Measurements from ENCODE around the gene ZFYVE27. TPM values are rescaled to one million over a fixed set of nuclear protein-coding genes. Genes with fewer than 3 reads are reported as not detected.

ZFYVE27 gene
- polyA plus RNA-seq, 1 donor (not counting 4 experiments of a cell fraction or from before 2014, with no cell fraction given): 14.3 TPM

DNA sequence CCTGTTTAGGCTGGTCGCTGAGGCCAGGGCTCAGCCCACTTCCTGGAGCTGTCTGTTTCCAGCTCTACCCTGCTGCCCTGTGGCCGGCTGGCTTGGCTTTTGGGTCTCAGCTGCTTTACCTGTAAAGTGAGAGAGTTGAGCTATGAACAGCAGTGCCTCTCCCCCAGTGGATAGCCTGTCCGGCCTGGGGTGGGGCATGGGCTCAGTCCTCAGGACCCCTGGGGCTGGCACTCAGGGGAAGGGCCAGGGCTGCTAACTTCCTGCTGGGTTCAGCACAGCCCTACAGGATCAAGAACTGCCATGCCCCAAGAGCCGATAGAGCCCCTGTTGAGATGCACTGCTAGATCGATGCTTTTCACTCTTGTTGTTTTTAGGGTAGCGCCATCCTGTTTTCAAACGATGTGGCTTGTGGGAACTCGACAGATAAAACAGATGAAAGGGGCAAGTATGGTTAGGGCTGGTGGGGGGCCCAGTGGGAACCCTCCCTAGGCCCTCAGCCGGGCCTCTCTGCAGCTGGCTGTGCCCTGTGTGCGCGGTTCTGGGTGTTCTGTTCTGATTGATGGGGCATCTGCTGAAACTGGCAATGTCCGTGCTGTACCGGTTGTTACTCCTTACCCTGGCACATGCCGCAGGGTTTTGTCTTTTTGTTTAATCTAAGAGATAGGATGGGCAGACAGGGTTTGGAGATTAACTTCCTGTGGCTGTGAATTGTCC lies 44.8 kb downstream of the ZFYVE27 start:
- Histone ChIP-seq H4K20me1 (ENCODE audit: control insufficient read depth, extremely low read depth, insufficient read depth, low read length) (no peaks in the 10 kb centered on the region), H3K4me1 (ENCODE audit: control insufficient read depth, extremely low read depth, insufficient read depth, low read length) (peaks cover 35% of the 10 kb centered on the region), H3K27me3 (ENCODE audit: control insufficient read depth, extremely low read depth, insufficient read depth, low read length) (no peaks in the 10 kb centered on the region), H3K9me3 (ENCODE audit: control insufficient read depth, low read depth, low read length) (no peaks in the 10 kb centered on the region), H3K79me2 (ENCODE audit: control insufficient read depth, insufficient read depth, low read length) (no peaks in the 10 kb centered on the region), H2AFZ (ENCODE audit: control insufficient read depth, low read length) (no peak overlapping the region), H3K36me3 (ENCODE audit: control insufficient read depth in 2 of 2, extremely low read depth in 1 of 2, insufficient read depth in 2 of 2, low read length in 2 of 2) (no peaks in the 10 kb centered on the region), H3K4me2 (ENCODE audit: control insufficient read depth, extremely low read depth, insufficient read depth, low read depth, low read length) (no peak overlapping the region), H3K27ac (ENCODE audit: control insufficient read depth, insufficient read depth, low read length) (no peak overlapping the region), H3K9ac (ENCODE audit: control insufficient read depth, extremely low read depth, insufficient read depth, low read length) (no peak overlapping the region), H3K9me1 (ENCODE audit: control insufficient read depth, extremely low read depth, insufficient read depth, low read length) (no peaks in the 10 kb centered on the region), H3K4me3 (ENCODE audit: control insufficient read depth in 2 of 3, extremely low read depth in 1 of 3, insufficient read depth in 2 of 3, low read depth in 1 of 3, low read length in 3 of 3) (no peak overlapping the region)
- no peak for TF ChIP-seq EZH2 (IDR thresholded peaks at IDR 0.05; ENCODE audit: low read length)
- TF ChIP-seq, protein P1, sequence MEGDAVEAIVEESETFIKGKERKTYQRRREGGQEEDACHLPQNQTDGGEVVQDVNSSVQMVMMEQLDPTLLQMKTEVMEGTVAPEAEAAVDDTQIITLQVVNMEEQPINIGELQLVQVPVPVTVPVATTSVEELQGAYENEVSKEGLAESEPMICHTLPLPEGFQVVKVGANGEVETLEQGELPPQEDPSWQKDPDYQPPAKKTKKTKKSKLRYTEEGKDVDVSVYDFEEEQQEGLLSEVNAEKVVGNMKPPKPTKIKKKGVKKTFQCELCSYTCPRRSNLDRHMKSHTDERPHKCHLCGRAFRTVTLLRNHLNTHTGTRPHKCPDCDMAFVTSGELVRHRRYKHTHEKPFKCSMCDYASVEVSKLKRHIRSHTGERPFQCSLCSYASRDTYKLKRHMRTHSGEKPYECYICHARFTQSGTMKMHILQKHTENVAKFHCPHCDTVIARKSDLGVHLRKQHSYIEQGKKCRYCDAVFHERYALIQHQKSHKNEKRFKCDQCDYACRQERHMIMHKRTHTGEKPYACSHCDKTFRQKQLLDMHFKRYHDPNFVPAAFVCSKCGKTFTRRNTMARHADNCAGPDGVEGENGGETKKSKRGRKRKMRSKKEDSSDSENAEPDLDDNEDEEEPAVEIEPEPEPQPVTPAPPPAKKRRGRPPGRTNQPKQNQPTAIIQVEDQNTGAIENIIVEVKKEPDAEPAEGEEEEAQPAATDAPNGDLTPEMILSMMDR (optimal IDR thresholded peaks at IDR 0.05 in 1 of 3, IDR thresholded peaks at IDR 0.05 in 1 of 3, conservative IDR thresholded peaks at IDR 0.05 in 1 of 3; ENCODE audit: extremely low read depth in 1 of 3, insufficient read depth in 2 of 3, low read length in 3 of 3): no peak
- FAIRE-seq (no peak), DNase-seq (ENCODE audit: low read depth, low spot score) (no peak)
- dilution Hi-C loops (cut with MboI; ENCODE audit: extremely low pct_ligation_motif_present, low sequenced_read_pairs): no loop called here

DNA sequence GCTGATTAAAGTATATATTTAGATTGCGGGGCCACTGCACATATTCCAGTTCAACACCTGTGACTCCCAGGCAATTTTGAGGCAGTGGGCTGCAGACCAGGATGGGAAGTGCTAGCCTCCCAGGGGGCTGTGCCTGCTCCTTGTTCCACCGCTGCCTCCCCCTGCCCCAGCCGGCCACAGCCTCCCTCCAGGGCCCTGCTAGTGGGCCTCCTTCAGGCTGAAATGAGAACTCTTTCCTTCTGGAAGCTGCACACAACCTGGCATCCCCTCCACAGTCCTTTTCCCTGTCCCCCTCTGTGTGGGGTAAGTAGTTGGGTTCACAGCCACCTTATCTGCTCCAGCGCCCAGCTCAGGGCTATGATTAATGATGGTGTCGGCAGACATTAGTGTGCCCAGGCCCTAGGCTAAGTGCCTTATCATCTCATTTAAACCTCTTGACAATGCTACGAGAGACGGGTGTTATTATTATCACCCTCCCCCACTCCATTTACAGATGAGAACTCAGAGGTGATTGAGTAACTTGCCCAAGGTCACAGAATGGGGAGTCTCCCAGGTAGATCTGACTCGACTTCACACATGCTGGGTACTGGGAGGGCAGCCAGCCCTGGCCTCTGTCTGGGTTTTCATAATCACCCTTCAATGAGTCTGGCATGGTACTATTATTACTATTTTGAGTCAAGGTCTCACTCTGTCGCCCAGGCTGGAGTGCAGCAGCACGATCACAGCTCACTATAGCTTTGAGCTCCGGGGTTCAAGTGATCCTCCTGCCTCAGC lies 45.7 kb downstream of the ZFYVE27 start:
- no peaks in the 10 kb centered on the region for H3K9me3 ChIP-seq (ENCODE audit: control insufficient read depth, low read depth, low read length)
- no peaks in the 10 kb centered on the region for H4K20me1 ChIP-seq (ENCODE audit: control insufficient read depth, extremely low read depth, insufficient read depth, low read length)
- TF ChIP-seq, protein P1 (optimal IDR thresholded peaks at IDR 0.05 in 1 of 3, IDR thresholded peaks at IDR 0.05 in 1 of 3, conservative IDR thresholded peaks at IDR 0.05 in 1 of 3; ENCODE audit: extremely low read depth in 1 of 3, insufficient read depth in 2 of 3, low read length in 3 of 3): no peak
- DNase-seq (ENCODE audit: low read depth, low spot score) (peak; percentile 33), FAIRE-seq (peak; percentile 67)
- no peak overlapping the region for H3K9ac ChIP-seq (ENCODE audit: control insufficient read depth, extremely low read depth, insufficient read depth, low read length)
- no peak overlapping the region for H3K4me3 ChIP-seq (ENCODE audit: control insufficient read depth in 2 of 3, extremely low read depth in 1 of 3, insufficient read depth in 2 of 3, low read depth in 1 of 3, low read length in 3 of 3)
- no peak overlapping the region for H3K4me2 ChIP-seq (ENCODE audit: control insufficient read depth, extremely low read depth, insufficient read depth, low read depth, low read length)
- H2AFZ ChIP-seq (ENCODE audit: control insufficient read depth, low read length): no peak overlapping the region
- peaks cover 35% of the 10 kb centered on the region for H3K4me1 ChIP-seq (ENCODE audit: control insufficient read depth, extremely low read depth, insufficient read depth, low read length)
- H3K9me1 ChIP-seq (ENCODE audit: control insufficient read depth, extremely low read depth, insufficient read depth, low read length): no peaks in the 10 kb centered on the region
- dilution Hi-C loops (cut with MboI; ENCODE audit: extremely low pct_ligation_motif_present, low sequenced_read_pairs): no loop called here
- no peak overlapping the region for H3K27ac ChIP-seq (ENCODE audit: control insufficient read depth, insufficient read depth, low read length)
- no peaks in the 10 kb centered on the region for H3K79me2 ChIP-seq (ENCODE audit: control insufficient read depth, insufficient read depth, low read length)
- H3K36me3 ChIP-seq (ENCODE audit: control insufficient read depth in 2 of 2, extremely low read depth in 1 of 2, insufficient read depth in 2 of 2, low read length in 2 of 2): no peaks in the 10 kb centered on the region
- no peaks in the 10 kb centered on the region for H3K27me3 ChIP-seq (ENCODE audit: control insufficient read depth, extremely low read depth, insufficient read depth, low read length)

All from keratinocyte (primary cell).